HG03039 (cell line): ENCODE results near the gene CERT1.

Source experiments
- ATAC-seq: cut with Tn5 transposase; IDR thresholded peaks from one replicate; pipeline ENCODE4 v1.9.1; 2021; ENCODE audit warnings: mild to moderate bottlenecking, moderate library complexity; ENCODE audit not compliant: unreplicated experiment

The CERT1 gene

GRCh38 chr5:75414241-75414640 lies 97.2 kb downstream of the CERT1 start:
- ATAC-seq: no peak

GRCh38 chr5:75412111-75412990 lies 99.1 kb downstream of the CERT1 start:
- ATAC-seq: no peak

GRCh38 chr5:75405296-75405695 lies 106.1 kb downstream of the CERT1 start:
- no peak for ATAC-seq

GRCh38 chr5:75395277-75395676 lies 116.2 kb downstream of the CERT1 start:
- ATAC-seq: no peak

- no peak for ATAC-seq
Observed at GRCh38 chr5:75389430-75389829, 122.0 kb downstream of the CERT1 start.

- ATAC-seq: no peak
Observed at GRCh38 chr5:75387806-75388205, 123.6 kb downstream of the CERT1 start.

- ATAC-seq: no peak
Observed at GRCh38 chr5:75384218-75384617, 127.2 kb downstream of the CERT1 start.

GRCh38 chr5:75381456-75381855 lies 130.0 kb downstream of the CERT1 start:
- no peak for ATAC-seq

- no peak for ATAC-seq
Observed at GRCh38 chr5:75380099-75380498, 131.3 kb downstream of the CERT1 start.

GRCh38 chr5:75375414-75375813 lies 136.0 kb downstream of the CERT1 start:
- no peak for ATAC-seq

GRCh38 chr5:75374394-75374814 lies 137.0 kb downstream of the CERT1 start:
- no peak for ATAC-seq

GRCh38 chr5:75373862-75374261 lies 137.6 kb downstream of the CERT1 start:
- ATAC-seq: no peak

- no peak for ATAC-seq
Observed at GRCh38 chr5:75368391-75368790, 143.0 kb downstream of the CERT1 start.

- ATAC-seq: no peak
Observed at GRCh38 chr5:75367401-75367800, 144.0 kb downstream of the CERT1 start.

- peak; percentile 71 for ATAC-seq
Observed at GRCh38 chr5:75366787-75367186, 144.6 kb downstream of the CERT1 start.

GRCh38 chr5:75365740-75366139 lies 145.7 kb downstream of the CERT1 start:
- no peak for ATAC-seq

- ATAC-seq: no peak
Observed at GRCh38 chr5:75364571-75365280, 146.7 kb downstream of the CERT1 start.

GRCh38 chr5:75363726-75364495 lies 147.5 kb downstream of the CERT1 start:
- ATAC-seq: no peak

GRCh38 chr5:75363111-75363510 lies 148.3 kb downstream of the CERT1 start:
- no peak for ATAC-seq

- no peak for ATAC-seq
Observed at GRCh38 chr5:75362474-75362975, 148.9 kb downstream of the CERT1 start.

GRCh38 chr5:75361310-75361709 lies 150.1 kb downstream of the CERT1 start:
- no peak for ATAC-seq
